DOHH2 (cell line): ENCODE data around the gene SRXN1.

Experiments used
- H3F3A ChIP-seq: fragments of 200-600 bp; sonication (generic), shearing (Covaris generic); 2 replicates; pipeline ENCODE4 v1.6.0; 2016; ENCODE audit warnings: antibody characterized with exemption, mild to moderate bottlenecking; ENCODE audit not compliant: control insufficient read depth, insufficient read depth
- H3K27ac ChIP-seq: fragments of 200-600 bp; sonication (generic); 2 replicates; pipeline ENCODE4 v1.5.1; 2014; ENCODE audit warnings: low read depth, mild to moderate bottlenecking, low read length, moderate library complexity
- H3K27me3 ChIP-seq: fragments of 200-600 bp; sonication (generic); 2 replicates; pipeline ENCODE4 v1.6.1; 2014; ENCODE audit warnings: mild to moderate bottlenecking, low read length, mixed read lengths; ENCODE audit not compliant: control insufficient read depth
- H3K36me3 ChIP-seq: fragments of 200-600 bp; sonication (generic); 2 replicates; pipeline ENCODE4 v1.6.1; 2014; ENCODE audit warnings: mild to moderate bottlenecking, low read length, moderate library complexity, mixed read lengths; ENCODE audit not compliant: control insufficient read depth
- H3K4me1 ChIP-seq: fragments of 200-600 bp; sonication (generic); 2 replicates; pipeline ENCODE4 v1.6.1; 2014; ENCODE audit warnings: mild to moderate bottlenecking, low read length, mixed read lengths; ENCODE audit not compliant: control insufficient read depth
- H3K4me2 ChIP-seq: fragments of 200-600 bp; sonication (generic); 2 replicates; pipeline ENCODE4 v1.6.0; 2014; ENCODE audit warnings: mild to moderate bottlenecking, low read length, moderate library complexity
- H3K4me3 ChIP-seq: fragments of 200-600 bp; sonication (generic); 2 replicates; pipeline ENCODE4 v1.5.1; 2014; ENCODE audit warnings: mild to moderate bottlenecking, low read length, mixed read lengths
- H3K79me2 ChIP-seq: fragments of 200-600 bp; sonication (generic); 2 replicates; pipeline ENCODE4 v1.6.1; 2014; ENCODE audit warnings: mild to moderate bottlenecking, low read length, mixed read lengths; ENCODE audit not compliant: control insufficient read depth
- H3K9me2 ChIP-seq: fragments of 200-600 bp; sonication (generic); replicated peaks from 2 replicates; pipeline ENCODE4 v1.6.1; 2014; ENCODE audit warnings: mild to moderate bottlenecking, low read length, mixed read lengths; ENCODE audit not compliant: control insufficient read depth
- H3K9me3 ChIP-seq: fragments of 200-600 bp; sonication (generic); 2 replicates; pipeline ENCODE4 v1.6.1; 2014; ENCODE audit warnings: antibody characterized with exemption, low read length, mixed read lengths; ENCODE audit not compliant: control insufficient read depth, insufficient read depth
- H4K20me1 ChIP-seq: fragments of 200-600 bp; sonication (generic); 2 replicates; pipeline ENCODE4 v1.6.0; 2014; ENCODE audit warnings: low read depth, mild to moderate bottlenecking, antibody characterized with exemption, low read length, moderate library complexity; ENCODE audit not compliant: control insufficient read depth, insufficient read depth
- CTCF ChIP-seq: fragments of 200-600 bp; sonication (generic); IDR thresholded peaks from one replicate; pipeline ENCODE4 v1.5.1; 2014; ENCODE audit warnings: antibody characterized with exemption, mild to moderate bottlenecking, low read depth, low read length; ENCODE audit not compliant: poor library complexity, severe bottlenecking
- EZH2phosphoT487 ChIP-seq: fragments of 200-600 bp; sonication (generic); IDR thresholded peaks from 2 replicates; pipeline ENCODE4 v1.6.1; 2017; ENCODE audit warnings: borderline replicate concordance, mild to moderate bottlenecking, antibody characterized with exemption, low read length, moderate library complexity, mixed read lengths

The SRXN1 gene

GRCh38 chr20:640674-641515 lies 12.1 kb downstream of the SRXN1 start:
- Histone ChIP-seq H3K4me3 (no peak overlapping the region), H3K4me2 (no peak overlapping the region), H3K9me2 (no peaks in the 10 kb centered on the region), H3F3A (peaks cover 4% of the 10 kb centered on the region; the same call in 1 of the 2 replicates), H3K9me3 (no peaks in the 10 kb centered on the region), H3K36me3 (no peaks in the 10 kb centered on the region), H3K79me2 (no peaks in the 10 kb centered on the region), H3K27me3 (no peaks in the 10 kb centered on the region; the same call in 1 of the 2 replicates), H3K4me1 (peaks cover 7% of the 10 kb centered on the region), H4K20me1 (no peaks in the 10 kb centered on the region), H3K27ac (no peak overlapping the region)
- no peak for TF ChIP-seq EZH2phosphoT487
- no peak for TF ChIP-seq CTCF

- Histone ChIP-seq H3K9me2 (no peaks in the 10 kb centered on the region), H3K4me2 (no peak overlapping the region), H3K27ac (no peak overlapping the region), H3K4me3 (no peak overlapping the region), H3K27me3 (no peaks in the 10 kb centered on the region; the same call in 1 of the 2 replicates), H3K79me2 (no peaks in the 10 kb centered on the region), H3K9me3 (no peaks in the 10 kb centered on the region), H3K36me3 (no peaks in the 10 kb centered on the region), H4K20me1 (no peaks in the 10 kb centered on the region), H3F3A (peaks cover 4% of the 10 kb centered on the region; the same call in 1 of the 2 replicates), H3K4me1 (no peaks in the 10 kb centered on the region)
- TF ChIP-seq CTCF (no peak), EZH2phosphoT487 (no peak)
Observed at GRCh38 chr20:638579-638978, 14.4 kb downstream of the SRXN1 start.

- Histone ChIP-seq H3K9me3 (no peaks in the 10 kb centered on the region), H3K27me3 (no peaks in the 10 kb centered on the region; the same call in 1 of the 2 replicates), H3K4me2 (no peak overlapping the region), H3K27ac (no peak overlapping the region), H3K79me2 (no peaks in the 10 kb centered on the region), H3K4me3 (no peak overlapping the region), H3K4me1 (no peaks in the 10 kb centered on the region), H3F3A (peaks cover 4% of the 10 kb centered on the region; the same call in 1 of the 2 replicates), H3K36me3 (no peaks in the 10 kb centered on the region), H4K20me1 (no peaks in the 10 kb centered on the region), H3K9me2 (no peaks in the 10 kb centered on the region)
- TF ChIP-seq CTCF, result no peak
- no peak for TF ChIP-seq EZH2phosphoT487
Observed at GRCh38 chr20:637559-637958, 15.4 kb downstream of the SRXN1 start.
